GM12874 (cell line): ENCODE data around the gene LRTM1.

ENCODE experiments used
- TF ChIP-seq, protein P1 (sequence below): IDR thresholded peaks from 2 replicates; pipeline ENCODE4 v1.5.1; 2011; ENCODE audit warnings: low read depth, mild to moderate bottlenecking, control low read depth, low read length, moderate library complexity; ENCODE audit not compliant: insufficient read depth

LRTM1 gene

DNA sequence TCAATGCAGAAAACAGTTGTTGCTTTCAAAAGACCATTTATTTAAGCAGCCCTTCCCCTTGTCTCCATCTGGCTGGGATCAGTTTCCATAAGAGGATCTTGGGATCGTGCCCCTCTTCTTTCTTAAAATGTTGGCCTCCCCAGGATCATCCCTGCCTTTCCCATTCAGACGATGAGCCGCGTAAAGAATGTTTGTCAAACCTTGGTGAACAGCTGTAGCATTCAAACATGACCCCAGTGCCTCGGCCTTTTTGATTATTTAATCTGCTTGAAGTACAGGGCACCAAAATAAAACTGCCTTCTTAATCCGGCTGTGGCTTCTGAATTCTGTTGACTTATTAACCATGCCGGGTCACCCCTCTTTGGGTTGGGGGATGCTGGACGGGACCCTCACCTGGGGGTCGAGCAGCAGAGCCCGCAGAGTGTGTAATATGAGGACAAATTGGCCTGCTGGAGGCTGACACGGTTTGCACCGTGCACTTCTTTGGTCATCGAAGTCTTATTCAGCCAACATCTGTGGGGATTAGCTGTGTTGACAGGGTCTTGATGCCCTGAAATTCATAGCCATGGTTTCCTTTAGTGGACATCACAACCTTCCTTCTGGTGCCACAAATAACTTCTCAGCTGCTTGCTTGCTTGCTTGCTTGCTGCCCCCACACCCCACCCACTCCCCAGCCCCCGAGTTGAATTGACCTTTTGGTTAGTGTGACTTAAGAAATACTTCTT is at the start of gene LRTM1:
LRTM1 (minus strand) TSS at position 14 of the 725 bp plus-strand sequence. CDS start 148 bp downstream, outside the sequence.
- TF ChIP-seq, protein P1, sequence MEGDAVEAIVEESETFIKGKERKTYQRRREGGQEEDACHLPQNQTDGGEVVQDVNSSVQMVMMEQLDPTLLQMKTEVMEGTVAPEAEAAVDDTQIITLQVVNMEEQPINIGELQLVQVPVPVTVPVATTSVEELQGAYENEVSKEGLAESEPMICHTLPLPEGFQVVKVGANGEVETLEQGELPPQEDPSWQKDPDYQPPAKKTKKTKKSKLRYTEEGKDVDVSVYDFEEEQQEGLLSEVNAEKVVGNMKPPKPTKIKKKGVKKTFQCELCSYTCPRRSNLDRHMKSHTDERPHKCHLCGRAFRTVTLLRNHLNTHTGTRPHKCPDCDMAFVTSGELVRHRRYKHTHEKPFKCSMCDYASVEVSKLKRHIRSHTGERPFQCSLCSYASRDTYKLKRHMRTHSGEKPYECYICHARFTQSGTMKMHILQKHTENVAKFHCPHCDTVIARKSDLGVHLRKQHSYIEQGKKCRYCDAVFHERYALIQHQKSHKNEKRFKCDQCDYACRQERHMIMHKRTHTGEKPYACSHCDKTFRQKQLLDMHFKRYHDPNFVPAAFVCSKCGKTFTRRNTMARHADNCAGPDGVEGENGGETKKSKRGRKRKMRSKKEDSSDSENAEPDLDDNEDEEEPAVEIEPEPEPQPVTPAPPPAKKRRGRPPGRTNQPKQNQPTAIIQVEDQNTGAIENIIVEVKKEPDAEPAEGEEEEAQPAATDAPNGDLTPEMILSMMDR = no peak

DNA sequence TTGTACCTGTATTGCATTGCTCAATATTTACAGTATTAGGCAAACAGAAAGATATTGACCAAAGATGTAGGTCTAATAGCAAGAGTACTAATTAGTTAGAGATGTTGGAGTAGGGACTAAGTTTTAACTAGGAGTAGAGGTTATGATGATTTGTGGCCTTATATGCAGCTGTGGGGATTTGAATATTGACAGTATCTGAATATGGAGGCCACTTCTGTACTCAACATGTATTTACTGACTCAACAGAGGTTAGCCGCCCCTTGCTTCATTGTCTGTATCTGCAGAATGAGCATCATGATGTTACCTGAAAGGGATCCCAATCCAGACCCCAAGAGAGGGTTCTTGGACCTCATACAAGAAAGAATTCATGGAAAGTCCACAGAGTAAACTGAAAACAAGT is 49.6 kb upstream of the LRTM1 start:
- TF ChIP-seq, protein P1 = no peak

GRCh38 chr3:54970895-54971294 is 43.0 kb upstream of the LRTM1 start:
- TF ChIP-seq, protein P1 = no peak

GRCh38 chr3:54969652-54970051 is 41.8 kb upstream of the LRTM1 start:
- TF ChIP-seq, protein P1 = no peak

DNA sequence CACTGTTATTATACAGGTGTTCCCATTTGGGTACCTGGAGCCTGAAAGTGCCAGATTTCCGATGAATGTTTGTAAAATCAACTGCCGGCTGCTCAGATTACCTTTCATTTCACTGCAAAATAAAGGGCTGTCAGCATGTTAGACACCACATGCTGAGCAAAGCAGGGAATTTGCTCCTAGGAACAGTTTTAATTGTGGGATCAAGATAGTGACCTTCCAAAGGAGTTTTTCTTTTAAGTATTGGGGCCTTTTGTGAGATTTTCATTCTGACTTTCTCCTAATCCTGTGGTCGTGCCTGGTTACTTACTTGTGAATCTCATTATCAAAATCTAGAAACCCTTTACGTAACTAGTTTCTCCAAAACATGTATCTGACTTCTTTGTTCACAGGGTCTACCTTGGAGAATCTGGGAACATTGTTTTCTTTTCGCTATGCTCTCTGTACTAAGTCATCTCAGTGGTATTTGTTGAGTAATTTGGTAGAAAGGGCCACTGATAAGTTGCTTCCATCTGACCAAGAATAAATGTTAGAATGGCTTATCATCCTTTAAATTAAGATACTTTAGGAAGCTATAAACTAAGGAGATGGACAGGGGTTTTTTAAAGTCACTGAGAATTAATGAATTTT is 40.8 kb upstream of the LRTM1 start:
- TF ChIP-seq, protein P1 = no peak

DNA sequence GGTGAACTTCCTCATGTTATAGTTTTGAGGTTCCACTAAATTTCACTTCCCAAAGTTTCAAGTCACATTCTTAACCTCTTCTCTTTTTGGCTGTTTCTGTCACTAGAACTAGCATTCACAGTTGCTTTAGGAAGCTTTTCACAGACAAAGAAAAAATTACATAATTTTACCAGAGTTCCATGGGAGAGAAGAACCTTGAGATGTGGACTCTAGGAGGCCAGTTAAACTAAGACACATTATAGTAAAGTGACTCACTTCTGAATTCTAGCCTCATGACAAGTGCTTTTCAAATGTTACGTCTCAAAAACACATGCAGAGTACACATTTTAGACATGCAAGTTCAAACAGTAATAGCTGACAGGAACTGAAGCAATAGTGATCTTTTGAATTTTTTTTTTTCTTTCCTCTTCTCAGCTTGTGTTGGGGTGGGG is 39.9 kb upstream of the LRTM1 start:
- TF ChIP-seq, protein P1 = no peak

DNA sequence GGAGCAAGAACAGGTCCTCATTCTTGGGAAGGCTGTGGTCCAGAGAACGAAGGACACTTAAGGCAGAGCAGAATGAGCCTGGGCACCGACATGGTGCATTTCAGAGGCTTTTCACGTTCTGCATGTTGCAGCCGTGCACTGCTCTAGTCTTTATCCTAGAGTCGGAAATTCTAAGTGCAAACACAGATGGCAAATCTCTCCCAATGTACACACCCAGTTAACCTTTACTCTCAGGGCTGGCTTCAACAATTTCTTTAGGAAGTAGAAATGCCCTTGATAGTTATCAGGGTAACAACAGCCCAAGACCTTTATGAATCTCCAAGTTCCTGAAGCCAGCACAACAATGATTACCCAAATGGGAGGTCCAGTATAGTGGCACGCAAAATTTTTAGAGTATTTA is 39.1 kb upstream of the LRTM1 start:
- TF ChIP-seq, protein P1 = no peak
